ENCODE data around the gene CDCA5.

Gene CDCA5

DNA sequence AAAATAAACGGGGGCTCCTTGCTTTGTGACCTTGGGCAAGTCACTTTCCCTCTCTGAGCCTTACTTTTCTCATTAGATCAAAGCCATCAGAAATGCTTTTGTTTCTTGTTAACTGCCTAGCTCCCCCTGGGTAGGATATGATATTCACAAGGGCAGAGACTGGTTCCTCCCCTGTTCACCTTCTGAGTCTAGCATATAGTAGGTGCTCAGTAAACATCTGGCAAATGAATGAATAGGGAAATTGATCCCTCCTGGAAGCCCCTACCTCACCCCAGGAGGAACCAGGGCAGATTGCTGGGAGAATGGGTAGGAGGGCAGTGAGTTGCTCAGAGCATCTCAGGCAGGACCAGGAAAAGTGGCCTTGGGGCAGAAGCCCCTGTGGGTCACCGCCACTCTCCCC lies 49.4 kb downstream of the CDCA5 start:
- DNase-seq (ENCODE audit: low read depth) = no peak
- TF ChIP-seq CTCF (IDR thresholded peaks at IDR 0.05; ENCODE audit: low read depth, low read length, missing control alignments) = no peak

DNA sequence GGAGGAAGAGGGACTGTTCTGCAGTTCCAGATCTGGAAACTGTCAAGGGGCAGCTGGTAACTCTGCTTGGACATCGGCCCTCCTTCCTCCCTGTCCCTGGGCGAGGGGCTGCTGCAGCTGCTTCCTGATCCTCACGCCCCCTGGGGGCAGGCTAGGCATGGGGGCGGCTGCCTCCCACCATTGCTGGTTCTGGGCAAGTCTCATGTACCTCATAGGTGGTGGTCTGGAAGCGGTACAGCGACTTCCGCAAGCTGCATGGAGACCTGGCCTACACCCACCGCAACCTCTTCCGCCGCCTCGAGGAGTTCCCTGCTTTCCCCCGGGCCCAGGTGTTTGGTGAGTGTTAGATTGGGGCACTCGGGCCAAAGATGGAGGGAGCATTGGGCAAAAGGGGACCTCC lies 51.6 kb downstream of the CDCA5 start:
- no peak for DNase-seq (ENCODE audit: low read depth)
- no peak overlapping the region for H3K4me3 ChIP-seq (ENCODE audit: low read depth, low read length)
- TF ChIP-seq CTCF (IDR thresholded peaks at IDR 0.05; ENCODE audit: low read depth, low read length, missing control alignments) = no peak

More for the DNA sequence above, 49.4 kb downstream of the CDCA5 start:
- no peak overlapping the region for H3K4me3 ChIP-seq (ENCODE audit: low read depth, low read length)
